Activated CD4-positive, CD25-positive, alpha-beta regulatory T cell (primary cell): ENCODE measurements around the gene TFEB.
A peak's percentile ranks its signal among the peaks of the same experiment; 100 is the strongest.

Experiments
- DNase-seq, 4 experiments: peaks; one replicate each; lab custom pipeline; 2025; lab: John Stamatoyannopoulos, UW

Gene TFEB

DNA sequence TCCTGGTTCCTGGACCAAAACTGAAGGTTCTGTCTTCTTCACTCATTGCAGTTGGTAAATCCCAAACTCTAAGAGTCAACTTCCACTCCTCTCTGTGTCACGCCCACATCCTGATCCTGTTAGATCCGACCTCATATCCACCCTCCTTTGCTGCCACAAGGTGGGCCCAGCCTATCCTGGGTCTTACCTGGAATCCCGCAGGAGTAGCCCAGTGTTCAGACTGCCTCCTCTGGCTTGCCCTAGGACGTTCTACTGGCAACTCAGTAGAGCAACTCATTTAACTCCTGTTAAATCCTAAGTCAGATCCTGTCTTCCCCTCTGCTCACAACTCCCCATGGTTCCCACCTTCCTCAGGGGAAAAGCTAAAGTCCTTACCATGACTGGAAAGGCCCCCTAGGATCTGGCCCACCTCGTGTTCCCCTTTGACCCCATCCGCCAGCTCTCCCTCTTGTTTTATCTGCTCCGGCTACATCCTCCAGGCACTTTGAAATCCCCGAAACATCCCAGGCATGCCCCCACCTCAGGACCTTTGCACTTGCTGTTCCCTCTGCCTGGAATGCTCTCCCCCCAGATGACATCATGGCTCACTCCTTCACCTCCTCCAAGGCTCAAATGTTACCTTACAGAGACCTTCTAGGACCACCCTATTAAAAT lies 43.9 kb downstream of the TFEB start:
- no peak for DNase-seq

DNA sequence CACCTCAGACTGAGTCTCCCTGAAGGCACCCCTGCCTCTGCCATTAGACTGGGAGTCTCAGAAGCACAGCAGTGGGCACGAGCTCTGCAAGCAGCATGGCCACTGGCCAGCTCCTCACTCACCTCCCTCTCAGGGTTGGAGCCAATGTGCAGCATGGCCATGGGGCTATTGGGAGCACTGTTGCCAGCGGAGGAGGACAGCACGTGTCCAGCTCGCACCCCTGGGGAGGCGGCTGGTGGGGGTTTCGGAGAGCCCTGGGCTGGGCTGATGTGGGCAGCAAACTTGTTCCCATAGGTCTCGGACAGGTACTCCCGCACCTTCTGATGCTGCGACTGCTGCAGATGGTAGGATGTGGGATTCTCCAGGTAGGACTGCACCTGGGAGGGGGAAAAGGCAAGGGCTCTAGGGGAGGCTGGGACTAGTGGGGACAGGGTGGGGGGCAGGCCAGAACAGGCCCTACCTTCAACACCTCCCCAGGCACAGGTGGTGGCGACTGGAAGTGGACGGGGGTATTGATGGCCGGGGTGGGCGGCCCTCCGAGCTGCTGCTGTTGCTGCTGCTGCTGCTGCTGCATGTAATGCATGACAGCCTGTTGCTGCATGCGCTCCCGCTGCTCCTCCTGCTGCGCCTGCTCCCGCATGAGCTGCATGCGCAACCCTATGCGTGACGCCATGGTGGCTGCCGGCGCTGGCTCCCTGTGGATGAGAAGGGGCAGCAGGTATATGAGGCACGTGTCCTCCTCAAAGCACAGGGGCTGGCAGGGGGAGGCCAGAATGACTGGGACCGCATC lies 44.7 kb downstream of the TFEB start:
- no peak for DNase-seq

DNA sequence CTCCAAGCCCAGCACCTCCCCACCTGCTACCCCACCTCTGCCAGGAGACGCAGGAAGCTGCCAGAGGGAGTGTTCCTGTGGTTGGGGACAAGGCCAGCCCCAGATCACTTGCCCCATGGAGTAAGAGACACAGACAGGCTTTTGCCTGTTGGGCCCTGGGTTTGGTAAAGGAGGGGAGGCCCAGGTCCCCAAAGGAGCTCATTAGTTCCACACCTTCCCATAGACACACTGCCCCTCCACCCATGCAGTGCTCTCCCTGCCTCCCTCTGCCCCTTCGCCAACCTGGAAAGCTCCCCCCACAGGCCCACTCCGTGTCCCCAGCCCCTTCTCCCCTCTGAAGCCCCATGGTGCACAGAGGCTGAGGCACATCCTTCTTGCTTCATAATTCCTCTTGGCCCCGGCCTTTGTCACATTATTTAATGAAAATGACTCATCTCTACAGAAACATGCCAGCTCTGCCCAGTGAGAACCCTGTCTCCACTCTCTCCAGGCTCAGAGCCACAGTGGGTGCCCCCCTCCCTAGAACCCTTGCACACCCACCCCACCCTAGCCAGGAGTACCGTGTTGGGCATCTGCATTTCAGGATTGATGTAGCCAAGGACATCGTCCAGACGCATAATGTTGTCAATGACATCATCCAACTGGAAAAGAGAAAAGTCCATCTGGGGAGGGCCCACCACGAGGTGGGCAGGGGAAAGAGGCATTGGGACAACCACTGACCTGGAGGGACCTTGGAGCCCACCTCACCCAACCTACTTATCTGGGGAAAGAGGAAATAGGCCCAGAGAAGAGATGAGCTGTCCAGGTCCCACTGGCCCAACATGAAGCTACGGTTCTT lies 46.0 kb downstream of the TFEB start:
- DNase-seq = no peak

DNA sequence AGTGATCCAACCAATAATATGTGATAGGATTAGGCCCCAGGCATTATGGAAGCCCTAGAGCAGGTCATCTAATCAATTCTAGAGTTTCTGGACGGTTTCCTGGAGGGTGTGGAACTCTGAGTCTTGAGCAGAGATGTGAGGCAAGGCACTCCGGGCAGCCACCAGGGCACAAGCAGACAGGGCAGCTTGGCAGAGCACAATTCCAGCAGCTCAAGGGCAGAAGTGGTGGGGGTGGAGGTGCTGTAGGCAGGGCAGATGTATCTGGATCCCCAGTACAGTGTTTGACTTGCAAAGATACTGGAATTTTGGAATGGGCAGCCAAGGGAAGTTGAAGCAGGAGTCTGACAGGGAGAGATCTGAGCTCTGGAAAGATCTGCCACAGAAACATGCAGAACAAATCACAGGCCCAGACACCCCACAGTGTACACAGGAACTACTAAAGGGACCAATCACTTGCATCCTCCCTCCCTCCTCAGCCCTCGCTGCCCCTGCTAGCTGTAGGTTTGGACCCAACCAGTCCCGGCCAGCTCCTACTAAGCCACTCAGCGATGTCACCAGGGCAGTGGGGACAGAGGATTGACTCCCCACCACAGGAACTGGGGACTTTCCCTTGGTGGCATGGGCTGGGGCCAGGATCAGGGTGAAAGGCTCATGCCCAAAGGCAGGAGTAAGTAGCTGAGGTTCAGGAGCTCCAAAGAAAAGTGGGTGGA lies 47.0 kb downstream of the TFEB start:
- DNase-seq = no peak

DNA sequence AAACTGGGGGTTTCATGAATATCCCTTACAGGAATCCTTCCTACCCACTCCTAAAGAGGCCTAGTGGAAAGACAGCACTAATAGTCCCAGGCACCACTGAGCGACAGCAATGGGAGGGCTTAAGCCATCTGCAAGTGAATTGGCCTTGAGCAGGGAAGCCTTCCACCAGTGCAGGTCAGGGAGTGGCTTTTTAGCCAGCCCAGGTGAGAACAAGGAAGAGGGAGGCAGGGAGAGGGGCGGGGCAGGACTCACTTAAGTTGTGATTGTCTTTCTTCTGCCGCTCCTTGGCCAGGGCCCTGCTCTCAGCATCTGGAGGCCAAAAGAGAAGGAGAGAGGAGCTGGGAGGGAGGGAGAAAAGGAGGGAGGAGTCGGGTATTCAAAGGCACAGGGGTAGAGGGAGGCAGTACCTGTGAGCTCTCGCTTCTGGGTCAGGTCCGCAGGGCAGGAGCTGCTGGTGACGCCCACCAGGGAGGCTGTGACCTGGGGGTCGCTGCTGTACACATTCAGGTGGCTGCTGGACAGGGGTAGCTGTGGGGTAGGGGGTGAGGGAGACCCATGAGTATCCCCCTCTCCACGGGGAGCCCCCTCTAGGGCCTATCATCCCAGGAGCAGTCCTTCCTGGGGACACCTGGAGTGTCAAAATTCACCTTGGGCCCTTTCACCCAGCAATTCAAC lies 47.8 kb downstream of the TFEB start:
- DNase-seq = no peak

DNA sequence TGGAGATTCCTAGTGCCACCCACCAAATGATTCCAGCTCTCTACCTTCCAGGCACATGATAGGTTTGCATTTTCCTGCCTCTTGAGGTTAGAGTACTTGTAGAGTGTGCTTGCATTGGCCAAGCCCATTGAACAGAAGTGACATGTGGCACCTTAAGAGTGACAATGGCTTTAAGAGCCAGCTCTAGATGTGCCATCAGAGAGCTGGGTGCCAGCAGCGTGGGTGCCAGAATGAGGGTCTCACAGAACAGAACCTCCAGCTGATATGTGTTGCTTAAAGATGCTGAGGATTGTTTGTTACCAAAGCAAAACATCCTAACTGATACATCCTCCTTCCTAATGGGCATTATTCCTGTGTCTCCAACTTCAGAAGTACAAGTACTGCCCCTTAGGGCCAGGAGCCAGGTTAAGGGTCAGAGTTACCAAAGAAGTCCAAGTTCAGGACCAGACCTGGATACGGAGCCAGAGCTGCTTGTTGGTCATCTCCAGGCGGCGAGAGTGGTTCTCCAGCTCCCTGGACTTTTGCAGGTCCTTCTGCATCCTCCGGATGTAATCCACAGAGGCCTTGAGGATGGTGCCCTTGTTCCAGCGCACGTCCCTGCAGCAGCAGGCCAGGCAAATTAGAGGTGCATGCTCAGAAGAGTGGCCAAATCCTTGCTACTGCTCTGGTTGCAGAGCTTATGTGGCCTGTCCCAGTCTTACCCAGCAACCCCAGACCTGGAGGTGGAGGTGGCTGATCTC lies 49.6 kb downstream of the TFEB start:
- DNase-seq = no peak

DNA sequence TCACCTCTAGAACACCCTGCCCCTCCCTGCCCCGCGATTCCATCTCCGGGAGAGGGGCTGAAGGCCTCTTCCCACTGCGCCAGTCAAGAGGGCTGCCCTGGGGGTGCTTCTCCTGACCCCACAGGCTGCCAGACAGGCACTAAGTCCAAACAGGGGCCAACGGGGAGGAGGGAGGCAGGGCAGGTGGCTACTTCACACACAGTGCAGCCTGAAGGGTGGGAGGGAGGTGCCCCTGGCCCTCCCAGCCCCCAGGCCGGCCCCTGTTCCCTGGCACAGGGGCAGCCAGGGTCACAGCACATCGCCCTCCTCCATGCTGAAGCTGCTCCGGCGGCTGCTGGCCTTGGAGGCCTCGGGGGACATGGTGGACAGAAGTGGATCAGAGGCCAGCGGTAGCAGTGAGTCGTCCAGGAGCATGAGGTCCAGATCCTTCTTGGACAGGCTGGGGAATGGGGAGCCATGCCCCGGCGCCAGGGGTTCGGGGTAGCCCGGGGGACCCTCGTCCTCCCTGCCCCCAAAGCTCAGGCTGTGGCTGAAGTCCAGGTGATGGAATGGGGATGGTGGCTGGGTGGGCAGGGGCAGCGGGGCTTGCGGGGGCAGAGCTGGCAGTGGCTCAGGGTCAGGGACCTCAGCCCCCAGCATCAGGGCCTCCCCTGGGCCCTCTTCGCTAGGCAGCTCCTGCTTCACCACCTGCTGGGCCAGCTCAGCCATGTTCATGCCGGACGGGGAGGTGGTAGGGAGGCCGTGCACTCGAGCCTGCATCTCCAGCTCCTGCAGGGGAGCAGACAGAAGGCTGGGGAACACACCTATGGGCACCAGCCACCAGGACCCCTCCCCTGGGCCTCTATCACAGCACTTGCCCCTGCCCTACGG lies 50.9 kb downstream of the TFEB start:
- no peak for DNase-seq

DNA sequence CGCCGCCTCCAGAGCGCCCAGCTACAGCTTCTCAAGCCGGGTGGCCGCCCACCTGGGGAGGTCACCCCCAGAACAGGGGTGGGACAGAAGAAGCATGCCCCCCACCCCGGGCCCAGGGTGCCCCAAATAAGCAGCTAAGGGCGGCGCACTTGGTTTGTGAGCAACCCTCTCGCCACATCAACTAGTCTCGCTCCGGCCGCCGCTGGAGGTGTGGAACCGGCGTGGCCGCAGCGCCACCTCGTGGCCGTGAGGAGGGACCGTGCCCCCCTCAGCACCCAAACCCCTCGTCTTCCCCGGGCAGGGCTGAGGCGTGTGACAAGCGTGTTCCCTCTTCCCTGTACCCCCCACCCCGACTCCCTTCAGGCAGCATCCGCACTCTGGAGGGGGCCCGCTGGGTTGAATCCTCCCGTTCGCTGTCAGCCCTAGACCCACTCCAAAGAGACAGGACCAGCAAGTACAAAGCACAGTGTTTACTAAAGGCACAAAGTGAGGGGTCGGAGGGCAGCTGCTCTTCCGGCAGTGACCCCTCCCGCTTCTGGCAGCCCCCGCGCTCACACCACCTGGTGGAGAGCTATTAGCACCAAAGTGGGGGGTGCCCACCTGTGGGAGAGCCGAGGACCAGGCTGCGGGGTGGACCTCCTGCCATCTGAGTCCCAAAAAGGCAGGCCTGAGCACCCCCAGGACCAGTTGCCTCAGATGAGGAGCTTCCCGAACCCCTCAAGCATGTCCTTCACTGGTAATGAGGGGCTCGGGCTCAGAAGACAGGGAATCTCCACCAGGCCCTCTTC lies 51.7 kb downstream of the TFEB start:
- DNase-seq = peak; percentile 44 to 65 (median 54)

DNA sequence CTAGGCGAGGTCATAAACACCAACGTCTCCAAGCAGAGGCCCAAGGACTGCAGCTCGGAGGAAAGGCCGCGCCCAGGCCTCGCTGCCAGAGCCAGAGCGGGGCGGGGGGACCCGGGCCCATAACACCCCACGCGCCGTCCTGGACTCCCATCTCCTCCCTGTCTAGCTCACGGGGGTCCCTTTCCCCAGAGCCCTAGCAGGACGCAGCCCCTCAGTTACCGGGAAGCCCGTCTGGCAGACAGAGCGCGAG lies 52.2 kb downstream of the TFEB start:
- DNase-seq = no peak

DNA sequence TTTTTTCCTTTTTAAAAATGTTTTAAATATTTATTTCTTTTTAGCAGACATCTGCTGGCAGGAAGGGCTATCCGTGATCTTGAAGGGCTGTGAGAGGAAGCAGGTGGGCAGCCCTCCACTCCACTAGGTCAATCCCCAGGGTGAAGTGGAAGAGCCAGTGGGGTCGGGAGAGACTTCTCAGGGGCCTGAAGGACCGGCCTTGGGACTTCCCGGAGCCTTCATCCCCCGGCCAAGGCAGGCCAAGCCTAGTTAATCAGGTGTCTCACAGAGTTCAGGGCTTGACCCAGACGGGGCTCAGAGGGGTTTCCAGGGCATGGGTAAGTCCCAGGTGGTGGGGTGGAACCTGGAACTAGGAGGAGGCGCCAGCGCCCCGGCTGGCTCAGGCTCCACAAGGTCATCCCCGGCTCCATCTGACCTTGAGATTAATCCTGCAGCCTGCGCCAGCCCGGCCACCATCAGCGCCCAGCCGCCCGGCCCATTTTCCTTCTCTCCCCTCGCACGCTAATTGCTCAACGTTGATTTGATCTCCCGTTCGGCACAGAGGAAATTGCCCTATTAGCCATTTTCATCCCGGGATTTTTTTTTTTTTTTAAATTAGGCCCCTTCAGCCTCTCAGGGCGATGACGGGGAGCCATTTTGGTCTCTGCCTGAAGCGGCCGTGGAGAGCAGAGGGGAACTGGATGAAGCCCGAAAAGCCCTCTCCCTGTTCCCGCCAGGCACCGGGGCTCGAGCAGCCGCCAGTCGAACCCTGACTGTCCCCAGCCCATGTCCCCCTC lies 52.7 kb downstream of the TFEB start:
- no peak for DNase-seq

DNA sequence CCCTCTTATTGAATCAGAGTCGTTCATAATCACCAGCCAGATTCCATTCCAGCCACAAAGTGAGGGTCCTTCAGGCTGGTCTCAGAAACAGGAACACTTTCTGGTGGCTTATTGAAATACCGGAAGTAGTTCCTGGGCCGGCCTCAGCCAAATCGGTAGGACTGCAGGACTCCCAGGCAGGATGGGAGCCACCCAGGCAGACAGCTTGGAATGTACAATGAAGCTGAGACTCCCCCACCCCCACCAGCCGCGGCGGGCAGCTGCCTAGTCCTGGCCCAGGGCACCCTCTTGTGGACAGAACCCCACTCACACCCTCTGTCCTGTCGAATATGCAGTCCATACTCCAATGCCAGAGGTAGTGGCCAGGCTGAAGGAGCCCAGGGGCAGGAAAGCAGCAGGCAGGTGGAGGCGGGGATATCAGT lies 53.3 kb downstream of the TFEB start:
- peak; percentile 34 to 51 (median 46) for DNase-seq

DNA sequence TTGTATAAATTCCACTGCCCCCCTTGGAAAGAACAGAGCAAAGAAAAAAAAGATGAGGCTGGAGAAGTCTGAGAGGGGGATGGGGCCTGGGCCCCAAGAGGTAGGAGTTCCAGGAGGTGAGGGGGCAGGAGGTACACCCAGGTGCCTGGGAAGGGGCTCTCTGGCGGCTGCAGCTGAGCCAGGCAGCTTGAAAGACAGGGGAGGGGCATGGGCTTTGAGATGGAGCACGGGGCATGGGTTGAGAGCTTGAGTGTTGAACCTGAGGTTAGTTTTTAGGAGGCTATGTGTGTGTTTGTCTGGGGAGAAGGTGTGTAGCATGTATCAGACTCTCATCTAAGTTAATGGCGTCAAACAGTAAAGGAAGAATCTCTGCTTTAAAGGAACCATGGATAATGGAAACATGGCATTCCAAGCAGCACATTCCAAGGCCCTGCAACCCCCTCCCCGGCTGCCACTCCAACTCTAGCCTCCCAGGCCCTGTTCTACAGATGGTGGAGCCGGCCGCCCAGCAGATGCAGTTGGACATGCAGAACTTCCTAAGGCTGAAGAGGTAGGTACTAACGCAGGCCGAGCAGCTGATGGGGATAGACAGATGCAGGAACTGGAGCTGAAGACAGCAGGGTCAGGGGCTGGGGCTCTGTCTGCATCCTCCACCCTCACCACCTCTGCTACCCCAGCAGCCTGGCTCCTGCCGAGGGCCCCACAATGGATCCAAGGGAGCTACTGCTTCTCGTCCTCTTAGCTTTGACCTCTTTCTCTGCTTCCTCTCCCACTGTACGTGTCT lies 55.0 kb downstream of the TFEB start:
- no peak for DNase-seq

DNA sequence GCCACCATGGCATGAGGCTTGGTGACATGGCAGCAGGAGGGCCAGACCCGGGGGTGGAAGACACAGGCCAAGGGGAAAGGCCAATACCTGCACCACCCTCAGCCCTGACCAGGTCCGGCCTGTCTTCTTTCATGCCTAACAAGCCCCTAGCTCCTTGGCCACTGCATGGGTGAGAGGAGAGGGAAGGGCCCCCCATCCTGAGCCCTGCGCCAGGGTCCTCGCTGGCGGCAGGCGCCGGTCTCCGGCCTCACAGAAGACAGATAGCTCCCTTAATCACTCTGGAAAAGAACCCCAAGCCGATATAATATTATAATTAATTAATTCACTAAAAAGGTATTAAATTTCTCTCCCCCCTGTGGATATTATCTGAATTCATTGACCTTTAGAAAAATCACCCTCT lies 55.7 kb downstream of the TFEB start:
- DNase-seq = no peak

DNA sequence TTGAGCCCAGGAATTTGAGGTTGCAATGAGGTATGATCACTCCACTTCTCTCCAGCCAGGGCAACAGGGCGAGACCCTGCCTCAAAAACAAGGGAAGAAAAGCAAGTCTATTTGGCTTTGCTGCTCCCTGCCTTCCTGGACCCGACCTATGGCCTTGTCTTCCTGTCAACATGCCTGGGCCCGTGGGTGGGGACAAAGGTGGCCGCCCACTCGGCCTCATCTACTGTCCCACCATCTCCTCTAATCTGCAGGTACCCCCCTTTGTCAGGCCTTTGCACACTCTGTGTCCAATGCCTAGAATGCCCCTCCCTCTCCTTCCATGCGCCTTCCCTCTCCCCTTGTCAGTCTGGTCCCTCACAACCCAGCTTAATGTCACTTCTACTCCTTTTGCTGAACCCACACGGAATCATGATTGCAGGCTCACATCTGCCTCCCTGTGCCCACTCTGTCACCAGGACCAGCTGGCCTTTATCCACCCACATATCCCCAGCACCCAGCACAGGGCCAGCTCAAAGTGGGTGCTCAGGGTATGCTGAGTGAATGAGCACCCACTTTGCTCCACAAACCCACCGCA lies 56.8 kb downstream of the TFEB start:
- DNase-seq = no peak

DNA sequence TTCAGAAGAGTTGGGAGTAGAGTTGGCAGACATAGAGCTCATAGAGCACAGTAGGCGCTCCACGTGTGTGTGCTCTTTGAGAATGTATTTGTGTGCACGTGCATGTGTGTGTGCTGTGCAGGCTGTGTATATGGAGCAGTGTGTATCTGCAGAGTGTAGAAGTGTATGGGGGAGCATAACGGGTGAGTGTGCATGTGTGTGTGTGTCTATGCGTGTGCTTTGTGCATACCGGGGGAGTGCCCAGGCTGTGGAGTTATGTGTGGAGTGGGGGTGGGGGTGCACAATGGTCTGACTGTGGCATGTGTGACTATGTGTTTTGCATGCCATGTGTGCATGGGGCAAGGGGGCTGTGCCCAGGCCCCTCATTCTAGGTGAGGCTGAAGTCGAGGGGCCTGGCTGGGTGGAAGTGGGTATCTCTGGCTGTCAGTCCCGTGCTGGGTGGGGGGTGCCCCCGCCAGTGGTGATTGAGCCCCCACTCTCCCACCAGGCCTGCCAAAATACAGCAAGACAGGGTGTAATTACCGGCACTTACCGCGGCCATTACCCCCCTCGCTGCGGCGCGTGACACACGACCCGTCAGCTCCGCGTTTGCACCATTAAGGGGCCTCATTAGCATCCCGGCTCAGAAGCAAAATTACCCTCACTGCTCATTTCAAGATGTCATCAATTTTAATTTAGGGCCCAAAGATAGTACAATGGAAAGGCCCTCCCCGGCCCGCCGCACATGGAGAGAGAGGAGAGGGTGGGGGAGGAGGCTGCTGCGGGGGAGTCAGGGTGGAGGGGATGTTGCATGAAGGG lies 58.1 kb downstream of the TFEB start:
- DNase-seq = no peak

DNA sequence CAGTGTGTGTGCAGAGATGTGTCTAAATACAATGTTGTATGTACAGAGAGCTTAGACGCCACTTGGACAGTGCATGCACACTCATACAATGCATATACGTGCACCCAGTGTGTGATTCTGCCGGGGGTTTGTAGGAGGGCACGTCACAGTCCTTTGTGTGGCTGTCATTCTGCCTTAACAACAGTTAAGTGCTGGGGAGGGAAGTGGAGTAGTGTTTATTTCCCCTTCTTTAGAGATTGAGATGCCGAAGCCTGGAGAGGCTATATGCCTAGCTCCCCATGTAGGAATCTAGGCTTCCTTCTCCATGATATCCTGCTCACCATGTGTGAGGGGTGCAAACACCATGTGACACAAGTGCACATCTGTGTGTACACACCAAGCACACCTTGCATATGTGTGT lies 59.0 kb downstream of the TFEB start:
- no peak for DNase-seq

DNA sequence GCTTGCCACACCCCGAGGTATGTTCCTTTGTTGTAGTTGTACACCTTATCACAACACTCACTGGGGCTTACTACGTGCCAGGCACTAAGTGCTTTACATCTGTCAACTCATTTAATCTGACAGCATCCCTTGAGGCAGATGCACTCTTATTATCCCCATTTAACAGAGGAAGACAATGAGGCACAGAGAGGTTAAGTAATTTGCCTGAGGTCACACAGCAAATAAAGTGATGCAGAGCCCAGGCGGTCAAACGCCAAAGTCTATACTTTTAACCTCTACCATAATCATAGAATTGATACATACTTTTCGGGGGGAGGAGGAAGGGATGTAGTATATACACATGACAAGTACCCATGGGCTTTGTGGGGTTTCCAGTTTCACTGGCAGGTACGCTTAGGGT lies 59.4 kb downstream of the TFEB start:
- DNase-seq = no peak
